CD4-positive, alpha-beta T cell treated with Interleukin-1 beta for 1 hour (primary cell): ENCODE data around the gene ARHGEF16.

Experiments
- DNase-seq, 2 donors: peaks; one replicate each; pipeline ENCODE4 v3.0.0-alpha.2; 2020 to 2022

Gene ARHGEF16

DNA sequence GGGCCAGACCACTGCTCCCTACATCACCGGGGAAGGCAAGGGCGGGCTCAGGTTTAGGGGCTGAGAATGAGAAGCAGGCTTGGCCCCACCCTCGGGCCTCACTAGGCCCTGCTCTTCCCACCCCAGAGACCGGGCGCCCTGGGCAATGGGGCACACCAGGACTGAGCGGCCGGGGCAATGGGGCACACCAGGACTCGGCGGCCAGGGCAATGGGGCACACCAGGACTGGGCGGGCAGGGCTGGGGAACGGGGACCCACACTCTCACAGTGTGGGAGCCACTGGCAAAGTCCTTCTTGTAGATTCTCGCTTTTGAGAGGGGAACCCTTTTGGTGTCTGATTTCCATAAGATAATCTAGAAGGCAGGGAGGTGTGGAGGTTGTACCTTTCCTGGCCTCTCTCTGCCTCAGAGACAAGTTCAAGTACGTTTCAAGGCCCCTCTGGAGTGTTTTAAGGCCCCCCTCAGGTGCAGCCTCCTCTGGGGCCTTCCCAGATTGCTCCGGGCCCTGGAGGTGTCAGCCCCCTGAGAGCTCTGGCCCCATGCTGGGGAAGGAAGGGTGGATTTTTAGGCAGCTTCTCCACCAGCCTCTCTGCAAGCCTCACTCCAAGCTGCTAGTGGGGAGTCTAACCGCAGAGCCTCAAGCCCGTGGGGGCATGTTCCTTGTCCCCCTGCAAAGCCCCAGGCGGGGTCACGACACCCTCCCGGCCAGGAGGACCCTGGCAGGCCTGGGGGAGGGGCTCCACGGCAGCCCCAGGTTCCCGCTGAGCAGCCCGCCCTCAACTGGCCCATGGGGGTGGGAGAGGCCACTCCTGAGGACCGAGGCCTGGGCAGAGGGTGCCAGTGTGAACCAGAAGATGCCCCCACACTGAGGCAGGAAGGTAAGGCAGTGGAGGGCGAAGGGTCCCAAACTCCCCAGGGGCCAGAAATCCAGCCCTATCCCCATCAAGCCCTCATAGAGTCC, 66.2 kb downstream of the ARHGEF16 start:
- DNase-seq = no peak

- no peak for DNase-seq
Observed at GRCh38 chr1:3521426-3521825, 67.0 kb downstream of the ARHGEF16 start.

DNA sequence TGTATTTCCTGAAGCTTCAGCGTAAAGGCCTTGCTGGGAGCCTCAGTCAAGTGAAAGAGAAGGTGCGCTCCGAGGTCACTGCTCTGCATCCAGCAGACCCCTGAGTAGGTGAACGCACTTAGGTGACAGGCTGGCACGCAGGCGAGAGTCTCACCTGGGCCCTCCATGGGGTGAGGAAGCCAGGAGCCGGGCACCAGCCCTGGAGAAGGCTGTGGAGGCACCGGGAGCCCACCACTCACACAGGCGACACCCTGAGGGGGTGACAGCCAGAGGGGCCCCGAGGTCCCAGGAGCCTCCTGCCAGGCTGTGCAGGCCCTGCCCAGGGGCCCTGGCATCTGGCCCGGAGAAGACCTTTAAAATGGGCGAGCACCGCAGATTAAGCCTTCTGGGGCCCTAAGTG, 67.6 kb downstream of the ARHGEF16 start:
- DNase-seq = no peak

DNA sequence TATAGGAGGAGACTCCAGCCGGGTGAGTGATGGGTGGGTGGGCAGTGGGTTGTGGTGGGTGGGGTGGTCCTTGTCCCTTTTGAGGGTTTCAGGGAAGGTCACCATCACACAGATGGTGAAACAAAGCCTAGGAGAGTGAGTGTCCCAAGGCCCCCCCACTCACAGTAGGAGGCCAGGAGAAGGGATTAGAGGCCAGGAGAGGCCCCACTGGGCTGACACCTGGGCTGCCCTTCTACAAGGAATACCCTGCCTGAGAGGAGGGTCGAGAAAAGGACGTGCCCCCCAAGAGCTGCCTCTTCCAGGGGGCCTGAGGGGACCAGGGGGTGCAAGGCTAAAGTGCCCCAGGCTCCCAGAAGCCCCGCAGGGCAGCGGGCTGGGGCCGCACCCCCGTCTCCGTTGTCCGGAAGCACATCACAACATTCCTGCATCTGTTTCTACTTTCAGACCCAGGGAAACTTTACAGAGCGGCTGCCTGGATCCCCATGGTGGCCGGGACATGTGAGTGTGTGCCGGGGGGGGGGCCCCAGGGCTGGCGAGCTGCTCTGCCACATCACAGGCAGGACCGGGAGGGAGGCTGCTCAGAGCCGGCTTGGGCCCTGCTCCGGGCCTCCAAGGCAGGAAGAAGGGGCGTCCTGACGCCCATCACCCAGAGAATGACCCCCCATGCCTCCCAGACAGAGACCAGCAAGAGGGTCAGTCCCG, 68.2 kb downstream of the ARHGEF16 start:
- DNase-seq = no peak

GRCh38 chr1:3523980-3524379, 69.5 kb downstream of the ARHGEF16 start:
- no peak for DNase-seq

DNA sequence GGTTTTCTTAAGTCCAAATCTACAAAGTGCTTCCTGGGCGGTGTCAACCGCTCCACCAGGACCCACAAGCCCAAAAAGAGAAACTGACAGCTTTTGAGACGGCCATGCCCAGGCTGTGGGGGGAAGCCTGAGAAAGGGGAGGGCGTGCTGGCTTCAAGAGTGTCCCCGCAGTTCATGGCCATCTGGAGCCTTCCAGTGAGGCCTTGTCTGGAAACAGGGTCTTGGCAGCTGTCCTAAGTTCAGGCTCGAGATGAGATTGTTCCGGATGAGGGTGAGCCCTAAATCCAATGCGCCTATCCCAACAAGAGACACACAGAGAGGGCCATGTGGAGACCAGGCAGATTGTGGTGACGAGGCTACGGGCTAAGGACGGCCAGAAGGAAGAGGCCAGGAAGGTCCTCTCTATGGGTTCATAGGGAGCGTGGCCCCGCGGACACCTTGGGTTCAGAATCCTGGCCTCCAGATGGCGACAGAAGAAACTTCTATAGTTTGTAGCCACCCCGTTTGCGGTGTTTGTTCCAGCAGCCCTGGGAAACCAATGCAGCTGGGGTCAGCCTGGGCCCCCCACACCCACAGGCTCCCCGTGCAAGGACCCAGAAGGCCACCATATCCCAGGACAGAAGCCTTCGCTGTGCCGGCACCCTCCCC, 70.2 kb downstream of the ARHGEF16 start:
- DNase-seq = no peak

- no peak for DNase-seq
Observed at GRCh38 chr1:3525551-3526482, 71.4 kb downstream of the ARHGEF16 start.

DNA sequence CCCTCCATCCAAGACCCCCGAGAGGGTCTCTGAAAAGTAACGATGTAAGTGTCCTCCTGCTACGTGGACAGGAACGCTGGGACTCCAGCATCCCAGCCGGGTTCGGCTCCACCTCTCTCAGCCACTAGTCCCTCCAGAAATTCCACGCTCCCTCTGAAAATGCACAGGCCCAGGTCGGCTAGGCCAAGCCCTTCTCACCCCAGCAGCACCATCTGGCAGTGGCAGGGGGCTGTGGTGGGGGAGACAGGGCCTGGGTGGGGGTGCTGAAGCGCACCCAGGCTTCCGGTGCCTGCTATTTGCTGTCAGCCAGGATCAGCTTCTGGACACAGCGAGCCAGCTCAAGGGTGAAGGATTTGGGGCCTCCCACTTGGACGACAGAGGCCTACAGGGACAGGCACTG, 73.3 kb downstream of the ARHGEF16 start:
- no peak for DNase-seq

- no peak for DNase-seq
Observed at GRCh38 chr1:3529099-3529729, 74.7 kb downstream of the ARHGEF16 start.

- no peak for DNase-seq
Observed at GRCh38 chr1:3530086-3530925, 75.8 kb downstream of the ARHGEF16 start.
